Neutrophil (primary cell): Measurements from ENCODE around the gene PURB.
"Not testable (repeated sequence)": the region's sequence is repeated elsewhere in the genome, so short reads cannot be mapped to it uniquely, and the experiment has no call there.

ENCODE experiments used
- H3K27ac ChIP-seq: fragments of 200-600 bp; sonication (generic); 2 replicates; pipeline ENCODE4 v1.5.1; 2016; ENCODE audit warnings: mild to moderate bottlenecking, moderate library complexity
- H3K27me3 ChIP-seq: fragments of 200-600 bp; sonication (generic); 2 replicates; pipeline ENCODE4 v1.6.0; 2016; ENCODE audit warnings: mild to moderate bottlenecking
- H3K36me3 ChIP-seq: fragments of 200-600 bp; sonication (generic); 2 replicates; pipeline ENCODE4 v1.5.1; 2017
- H3K4me1 ChIP-seq, 2 experiments: fragments of 200-600 bp in 1 of 2; sonication (generic) in 1 of 2; 1 replicate in 1 of 2; 2 replicates in 1 of 2; pipeline versions ENCODE4 v1.5.1 to v1.6.1; 2013 to 2016; ENCODE audit warnings: low read depth in 1 of 2, low read length in 1 of 2, mild to moderate bottlenecking in 1 of 2, moderate library complexity in 1 of 2; ENCODE audit not compliant: control insufficient read depth in 1 of 2, insufficient read depth in 1 of 2
- H3K4me3 ChIP-seq, 2 experiments: fragments of 200-600 bp in 1 of 2; sonication (generic) in 1 of 2; 1 replicate in 1 of 2; 2 replicates in 1 of 2; pipeline ENCODE4 v1.5.1; 2013 to 2016; ENCODE audit warnings: low read depth in 1 of 2, low read length in 1 of 2, mild to moderate bottlenecking in 1 of 2, moderate library complexity in 1 of 2
- H3K9me3 ChIP-seq: fragments of 200-600 bp; sonication (generic); 2 replicates; pipeline ENCODE4 v1.5.1; 2016
- CTCF ChIP-seq: fragments of 200-600 bp; sonication (generic); IDR thresholded peaks from 2 replicates; pipeline ENCODE4 v1.5.1; 2016; ENCODE audit warnings: antibody characterized with exemption

PURB gene

DNA sequence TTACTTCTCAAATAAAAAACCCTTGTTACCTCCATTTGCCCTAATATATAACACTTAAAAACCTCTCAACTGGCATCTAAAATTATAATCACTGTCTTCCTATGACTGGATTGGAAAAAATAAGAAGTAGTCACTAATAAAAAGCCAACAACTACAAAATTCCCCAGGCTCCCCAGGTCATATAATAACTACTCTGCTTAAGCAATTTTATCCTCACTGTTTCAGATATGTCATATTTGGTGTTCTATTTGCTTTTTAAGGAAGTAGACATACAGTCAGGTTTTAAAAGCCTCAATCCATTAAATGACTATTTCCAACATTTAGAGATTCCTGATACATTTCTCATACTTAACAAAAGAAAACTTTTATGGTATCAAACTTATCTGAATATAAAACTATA lies 39.9 kb downstream of the PURB start:
- Histone ChIP-seq H3K4me1 (peaks cover 78 to 84% of the 10 kb centered on the region in 2 experiments), H3K36me3 (peaks cover 6% of the 10 kb centered on the region), H3K4me3 (peak overlapping the region in 1 of 2 experiments; percentile 93), H3K27me3 (no peaks in the 10 kb centered on the region), H3K9me3 (no peaks in the 10 kb centered on the region), H3K27ac (peak overlapping the region; percentile 99)
- TF ChIP-seq CTCF = no peak

DNA sequence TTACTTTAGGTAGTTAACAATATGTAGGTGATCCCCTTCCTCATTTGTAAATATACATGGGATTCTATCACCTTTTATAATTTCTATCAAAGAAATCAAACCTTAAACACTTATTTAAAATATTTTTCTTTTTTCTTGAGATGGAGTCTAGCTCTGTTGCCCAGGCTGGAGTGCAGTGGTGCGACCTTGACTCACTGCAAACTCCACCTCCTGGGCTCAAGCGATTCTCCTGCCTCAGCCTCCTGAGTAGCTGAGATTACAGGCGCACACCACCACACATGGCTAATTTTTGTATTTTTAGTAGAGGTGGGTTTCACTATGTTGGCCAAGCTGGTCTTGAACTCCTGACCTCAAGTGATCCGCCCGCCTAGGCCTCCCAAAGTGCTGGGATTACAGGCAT lies 41.9 kb downstream of the PURB start:
- not testable (repeated sequence) for H3K9me3 ChIP-seq, H3K27me3 ChIP-seq, H3K4me3 ChIP-seq
- peaks cover 23% of the 10 kb centered on the region for H3K36me3 ChIP-seq
- peak overlapping the region; percentile 25 for H3K27ac ChIP-seq
- H3K4me1 ChIP-seq = peaks cover 70 to 72% of the 10 kb centered on the region in 2 experiments

GRCh38 chr7:44842675-44843074 lies 42.7 kb downstream of the PURB start:
- not testable (repeated sequence) for H3K4me3 ChIP-seq, H3K9me3 ChIP-seq, H3K27me3 ChIP-seq
- Histone ChIP-seq H3K27ac (peak overlapping the region; percentile 82), H3K36me3 (peaks cover 23% of the 10 kb centered on the region), H3K4me1 (peaks cover 70 to 71% of the 10 kb centered on the region in 2 experiments)

DNA sequence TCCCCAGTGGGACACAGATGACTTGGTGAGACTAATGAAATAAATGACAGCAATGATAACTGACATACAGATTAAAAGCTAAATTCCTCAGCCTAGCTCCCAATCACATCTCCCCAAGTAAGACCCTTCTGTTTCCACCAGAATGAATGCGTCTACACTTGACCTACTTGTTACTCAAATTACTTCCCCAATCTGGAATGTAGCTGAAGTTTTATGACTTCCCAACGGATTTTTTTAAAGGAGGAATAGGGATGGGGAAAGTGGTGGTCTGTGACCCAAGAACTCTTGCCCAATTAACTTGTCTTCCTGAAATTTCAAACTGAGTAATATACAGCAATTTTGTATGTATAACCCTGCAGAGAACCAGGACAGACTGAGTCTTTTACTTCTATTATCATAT lies 46.6 kb downstream of the PURB start:
- Histone ChIP-seq H3K9me3 (no peaks in the 10 kb centered on the region), H3K36me3 (peaks cover 50% of the 10 kb centered on the region), H3K27me3 (no peaks in the 10 kb centered on the region), H3K4me3 (no peak overlapping the region), H3K4me1 (peaks cover 36 to 38% of the 10 kb centered on the region in 2 experiments), H3K27ac (peak overlapping the region; percentile 0)
- no peak for TF ChIP-seq CTCF

- Histone ChIP-seq H3K27me3 (no peaks in the 10 kb centered on the region), H3K9me3 (no peaks in the 10 kb centered on the region), H3K36me3 (peaks cover 72% of the 10 kb centered on the region), H3K4me3 (no peak overlapping the region), H3K4me1 (peaks cover 0 to 5% of the 10 kb centered on the region in 2 experiments), H3K27ac (no peak overlapping the region)
- TF ChIP-seq CTCF = no peak
Observed at GRCh38 chr7:44827567-44827966, 57.8 kb downstream of the PURB start.
